ENCODE results near the gene EDN3. TPM values are rescaled to one million over a fixed set of nuclear protein-coding genes. Genes with fewer than 3 reads are reported as not detected.

EDN3 gene
- total RNA-seq, 2 experiments from 2014 or later, result not detected

DNA sequence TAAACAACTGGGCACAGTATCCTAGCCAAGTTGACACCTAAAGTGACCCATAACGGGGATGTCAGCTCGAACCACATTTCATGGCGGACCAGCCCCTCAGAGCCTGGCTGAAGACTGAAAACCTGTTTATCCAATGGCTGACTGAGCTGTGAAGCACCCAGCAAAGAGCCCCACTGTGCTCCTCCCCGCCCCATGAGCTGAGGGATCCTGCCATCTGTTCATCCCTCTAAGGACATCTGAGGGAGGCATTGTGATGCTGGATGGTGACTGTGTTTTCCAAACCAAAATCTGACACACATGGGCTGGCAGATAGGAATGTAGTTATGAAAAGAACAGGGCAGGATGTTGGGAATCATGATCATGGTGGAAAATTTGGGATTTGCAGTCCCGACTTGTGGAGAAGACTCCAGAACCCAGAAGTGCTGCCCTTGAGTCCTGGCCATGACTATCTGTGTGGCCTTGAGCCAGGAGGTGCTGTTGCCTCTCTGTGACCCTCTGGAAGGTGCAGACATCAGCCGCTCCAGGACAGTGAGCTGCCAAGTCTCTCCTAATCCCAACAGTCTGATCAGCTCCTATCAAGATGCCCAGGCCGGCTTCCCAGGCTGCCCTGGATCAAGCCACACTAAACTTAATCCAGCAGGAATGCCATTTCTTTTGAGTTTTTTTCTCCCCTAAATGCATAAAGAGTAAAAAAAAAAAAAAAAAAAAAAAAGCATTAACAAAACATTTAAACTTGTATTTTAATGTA, 5.7 kb downstream of the EDN3 start:
- ChIA-PET POLR2A (no interaction called here), CTCF (no interaction called here)

DNA sequence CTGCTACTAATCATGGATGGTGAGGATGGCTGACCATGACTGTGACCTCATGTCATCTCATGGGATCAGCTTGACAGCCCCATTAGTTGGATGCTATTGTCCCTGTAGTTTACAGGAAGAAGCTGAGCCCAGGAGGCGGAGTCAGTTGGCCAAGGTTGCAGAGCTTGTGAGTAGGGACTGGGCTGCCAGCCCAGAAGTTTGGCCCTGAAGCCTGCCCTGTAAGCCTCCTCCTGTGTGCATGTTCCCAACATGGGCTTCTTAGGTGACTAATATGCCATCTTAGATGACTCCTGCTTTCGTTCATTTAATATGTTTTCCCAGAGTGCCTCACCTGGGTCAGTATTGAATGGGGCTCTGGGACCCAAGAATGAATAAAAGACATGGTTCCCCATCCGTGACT, 6.9 kb downstream of the EDN3 start:
- ChIA-PET CTCF (no interaction called here), POLR2A (no interaction called here)

DNA sequence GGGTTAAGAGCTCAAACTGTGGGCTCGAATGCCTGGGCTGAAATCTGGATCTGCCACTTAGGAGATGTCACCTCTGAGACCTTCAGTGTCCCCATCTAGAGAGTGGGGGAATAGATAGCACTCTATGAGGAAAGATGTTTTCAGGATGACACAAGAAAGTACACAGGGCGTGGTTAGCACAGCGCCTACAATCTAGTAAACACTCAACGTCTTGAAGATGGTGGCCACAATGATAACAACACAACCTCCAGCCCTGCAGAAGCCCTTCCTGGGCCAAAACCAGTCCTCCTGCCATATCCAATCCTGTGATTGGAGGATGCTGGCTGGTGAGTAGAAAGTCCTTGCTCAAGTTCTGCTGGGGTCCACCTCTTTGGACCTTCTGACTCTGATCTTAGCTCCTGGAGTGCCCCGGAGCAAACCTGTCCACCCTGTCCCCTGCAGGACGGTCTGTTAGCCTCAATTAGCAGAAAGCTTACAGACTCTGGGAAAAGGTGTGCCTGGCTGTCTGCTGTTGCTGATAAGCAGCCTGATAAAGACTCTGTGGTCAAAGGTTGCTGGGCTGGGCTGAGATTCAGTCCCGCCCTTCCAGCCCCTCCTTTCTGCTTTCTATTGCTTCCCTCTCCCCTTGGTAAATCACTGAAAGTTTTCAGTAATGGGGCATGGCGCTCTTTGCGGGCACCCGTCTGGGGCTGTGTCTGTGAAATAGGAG, 8.2 kb downstream of the EDN3 start:
- POLR2A ChIA-PET, result no interaction called here

DNA sequence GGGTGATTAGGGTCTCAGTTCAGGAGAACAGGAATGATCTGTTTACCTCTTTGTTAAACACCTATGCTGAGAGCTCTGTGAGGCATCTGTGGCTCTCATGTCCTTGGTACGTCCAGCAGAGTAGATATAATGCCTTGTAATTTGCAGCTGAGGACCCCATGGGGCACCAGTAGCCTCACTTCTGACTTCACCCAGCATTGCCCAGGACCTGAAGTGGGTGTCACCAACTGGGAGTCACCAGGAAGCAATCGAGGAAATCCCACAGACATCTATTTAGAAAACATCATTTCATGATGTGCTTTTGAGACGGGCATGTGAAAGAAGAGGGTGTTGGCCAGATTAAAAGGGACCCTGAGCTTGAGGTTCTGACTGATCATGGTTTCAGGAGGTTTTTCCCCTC, 8.8 kb downstream of the EDN3 start:
- CTCF ChIA-PET, result no interaction called here
- POLR2A ChIA-PET, result no interaction called here

More for the DNA sequence above, 8.2 kb downstream of the EDN3 start:
- CTCF ChIA-PET, result no interaction called here

DNA sequence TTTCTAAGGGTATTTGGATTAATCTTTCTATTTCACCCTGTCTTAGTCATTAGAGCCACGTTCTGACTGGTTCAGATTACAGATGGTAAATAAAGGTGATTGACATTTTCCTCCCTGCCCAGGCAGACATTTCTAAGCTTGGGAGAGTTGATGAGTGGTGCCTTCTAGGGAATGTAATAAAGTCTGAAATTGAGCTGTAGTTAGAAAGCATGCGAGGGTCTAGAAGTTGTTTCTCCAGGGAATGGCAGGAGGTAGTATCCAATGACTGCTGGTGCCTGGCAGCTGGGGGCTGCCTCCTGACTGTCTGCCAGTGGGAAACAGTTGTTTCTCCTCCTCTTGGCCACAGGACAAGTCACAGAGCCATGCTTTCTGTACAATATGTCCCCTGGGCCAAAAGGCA, 14.6 kb downstream of the EDN3 start:
- ChIA-PET POLR2A (no interaction called here), CTCF (interaction anchor here (0.8 kb wide), 1 partner anchor 227 kb away, joined by 3 read pairs; no protein-coding TSS in a partner anchor)

DNA sequence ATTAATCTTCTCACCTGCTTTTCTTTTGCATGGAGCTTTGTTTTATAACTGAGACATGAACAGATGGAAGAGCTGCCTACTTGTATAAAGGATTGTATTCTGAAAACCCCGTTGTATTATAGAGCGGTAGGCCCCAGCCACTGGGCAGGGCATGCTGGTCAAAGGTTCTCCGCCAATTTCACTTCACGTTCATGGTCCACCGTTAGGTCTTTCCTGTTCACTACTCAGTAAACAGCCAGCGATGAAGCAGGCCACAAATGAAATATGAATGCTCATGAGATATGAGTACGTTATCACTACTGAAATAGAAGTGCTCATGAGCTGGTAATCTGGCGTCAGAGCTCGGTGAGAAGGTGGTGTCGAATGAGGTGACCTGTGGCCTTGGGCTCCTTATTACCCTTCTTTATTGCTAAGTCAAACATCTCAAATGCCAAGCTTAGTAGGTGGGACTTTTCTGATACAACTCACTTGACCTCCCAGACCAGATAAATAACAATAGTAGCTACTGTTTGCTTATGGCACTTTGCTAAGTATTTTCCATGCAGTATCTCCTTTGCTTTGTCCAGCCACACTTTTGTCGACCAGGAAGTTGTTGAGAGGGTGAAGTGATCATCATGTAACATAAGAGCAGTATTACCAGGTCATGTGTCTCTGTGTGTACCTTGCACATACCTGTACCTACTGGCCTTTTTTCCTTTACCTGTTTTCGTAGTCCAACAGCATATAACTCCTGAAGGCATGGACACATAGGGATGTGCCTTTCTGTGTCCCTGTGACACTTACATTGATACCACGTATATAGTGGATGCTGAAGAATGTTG, 16.7 kb downstream of the EDN3 start:
- POLR2A ChIA-PET, result no interaction called here
- CTCF ChIA-PET, result no interaction called here

DNA sequence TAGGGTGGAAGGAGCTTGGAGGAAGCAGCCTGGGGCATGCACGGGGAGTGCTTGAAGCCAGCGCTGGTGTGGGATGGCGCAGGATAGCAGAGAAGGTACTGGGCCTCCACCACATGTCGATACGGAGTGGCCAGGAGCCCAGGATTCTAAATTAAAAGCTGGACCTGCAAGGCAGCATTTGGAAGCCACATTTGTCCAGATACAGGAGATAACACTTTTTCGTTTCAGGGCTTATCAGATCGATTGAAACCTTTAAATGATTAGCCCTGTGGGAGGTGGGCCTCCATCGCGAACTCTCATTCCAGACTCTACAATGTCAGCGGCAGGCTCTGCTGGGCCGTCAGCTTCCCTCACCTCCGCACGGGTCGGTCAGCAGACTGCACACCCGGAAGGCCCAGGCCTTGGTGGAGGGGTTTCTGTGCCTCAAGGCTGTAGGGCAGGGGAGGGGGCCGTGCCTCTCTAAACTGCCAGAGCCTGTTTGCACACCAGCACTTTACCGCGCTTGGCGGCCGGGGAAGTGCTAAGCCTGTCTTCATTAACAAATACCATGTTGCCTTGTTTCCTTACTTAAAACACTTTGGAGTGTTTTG, 17.9 kb downstream of the EDN3 start:
- CTCF ChIA-PET, result no interaction called here
- POLR2A ChIA-PET, result no interaction called here

DNA sequence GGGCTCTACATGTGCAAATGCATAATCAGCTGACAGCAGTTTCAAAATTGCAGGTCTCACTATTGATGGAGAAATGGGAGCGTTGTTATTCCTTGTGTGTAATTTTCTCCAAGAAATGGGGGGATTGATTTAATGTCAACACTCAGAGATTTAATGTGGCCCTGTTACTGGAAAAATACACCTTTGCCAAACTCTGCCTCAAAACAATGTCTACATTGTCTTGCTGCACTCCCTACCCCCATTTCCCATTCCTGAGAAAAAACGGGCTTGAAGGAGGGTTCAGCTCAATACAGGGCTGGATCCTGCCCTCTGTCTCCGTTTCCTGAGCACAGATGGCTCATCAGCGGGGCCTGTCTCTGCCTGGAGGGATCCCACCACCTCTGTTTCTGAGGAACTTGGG, 18.4 kb downstream of the EDN3 start:
- ChIA-PET CTCF (no interaction called here), POLR2A (no interaction called here)

DNA sequence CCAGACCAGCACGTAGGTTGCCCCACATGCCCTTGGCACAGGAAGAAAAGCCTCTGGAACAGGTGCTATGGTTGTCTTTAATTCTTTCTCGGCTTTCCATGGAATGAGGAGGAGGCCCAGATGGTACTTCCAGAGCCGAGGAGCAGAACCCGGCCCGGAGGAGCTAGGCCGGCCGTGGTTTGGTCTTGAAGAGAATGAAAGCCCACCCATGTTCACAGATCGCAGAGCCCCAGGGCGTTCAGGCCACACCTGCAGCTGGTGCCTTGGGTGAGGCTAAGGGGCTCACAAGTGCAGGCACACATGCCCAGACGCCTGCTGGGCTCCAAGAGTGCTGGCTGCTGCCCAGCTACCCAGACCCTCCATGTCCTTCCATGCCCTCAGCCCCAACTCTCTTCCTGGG, 20.0 kb downstream of the EDN3 start:
- POLR2A ChIA-PET, result no interaction called here
- CTCF ChIA-PET, result no interaction called here

DNA sequence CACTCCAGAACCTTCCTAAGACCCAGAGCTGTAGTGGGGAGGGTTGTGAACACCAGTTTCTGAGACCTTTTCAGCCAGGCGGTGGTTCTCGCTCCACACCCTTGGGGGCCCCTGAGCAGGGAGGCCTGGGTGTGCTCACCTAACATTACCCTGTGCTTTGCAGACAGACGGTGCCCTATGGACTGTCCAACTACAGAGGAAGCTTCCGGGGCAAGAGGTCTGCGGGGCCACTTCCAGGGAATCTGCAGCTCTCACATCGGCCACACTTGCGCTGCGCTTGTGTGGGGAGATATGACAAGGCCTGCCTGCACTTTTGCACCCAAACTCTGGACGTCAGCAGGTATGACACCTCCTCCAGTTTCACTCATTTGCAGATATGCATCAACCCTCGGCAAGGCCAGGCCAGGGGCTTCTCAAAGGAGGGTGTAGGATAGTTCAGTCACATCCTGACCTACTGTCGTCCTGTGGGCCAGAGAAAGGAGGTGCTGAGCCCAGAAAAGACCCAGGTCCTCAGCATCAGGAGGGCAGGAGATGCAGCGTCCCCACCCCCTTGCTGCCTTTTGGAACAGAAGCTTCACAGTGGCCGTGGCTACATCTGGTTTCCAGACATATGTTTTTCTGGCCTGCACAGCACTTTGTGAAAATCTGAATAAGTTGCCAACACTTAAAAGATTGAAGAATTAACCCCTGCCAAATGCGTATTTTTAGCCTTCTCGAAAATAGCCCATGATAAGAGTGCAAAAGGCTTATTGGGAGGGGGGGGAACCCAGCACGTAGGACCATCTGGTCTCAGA, 20.6 kb downstream of the EDN3 start:
- CTCF ChIA-PET, result no interaction called here
- POLR2A ChIA-PET, result no interaction called here

DNA sequence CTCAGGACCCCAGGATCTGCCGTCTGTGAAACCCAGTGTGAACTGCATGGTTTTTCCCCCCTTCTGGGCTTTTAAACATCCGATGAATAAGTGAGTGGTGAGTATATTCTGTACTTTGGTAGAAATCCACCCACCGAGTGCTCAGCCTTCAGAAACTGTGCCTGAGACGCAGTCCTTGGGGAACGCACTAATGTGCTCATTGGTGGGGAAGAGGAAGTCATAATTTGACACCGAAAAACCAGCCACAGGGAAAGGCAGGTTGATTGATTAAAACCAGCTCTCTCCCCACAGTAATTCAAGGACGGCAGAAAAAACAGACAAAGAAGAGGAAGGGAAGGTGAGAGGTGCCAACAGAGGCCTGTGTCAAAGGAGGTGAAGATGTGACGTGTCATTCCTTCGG, 21.7 kb downstream of the EDN3 start:
- CTCF ChIA-PET, result no interaction called here
- POLR2A ChIA-PET, result no interaction called here

DNA sequence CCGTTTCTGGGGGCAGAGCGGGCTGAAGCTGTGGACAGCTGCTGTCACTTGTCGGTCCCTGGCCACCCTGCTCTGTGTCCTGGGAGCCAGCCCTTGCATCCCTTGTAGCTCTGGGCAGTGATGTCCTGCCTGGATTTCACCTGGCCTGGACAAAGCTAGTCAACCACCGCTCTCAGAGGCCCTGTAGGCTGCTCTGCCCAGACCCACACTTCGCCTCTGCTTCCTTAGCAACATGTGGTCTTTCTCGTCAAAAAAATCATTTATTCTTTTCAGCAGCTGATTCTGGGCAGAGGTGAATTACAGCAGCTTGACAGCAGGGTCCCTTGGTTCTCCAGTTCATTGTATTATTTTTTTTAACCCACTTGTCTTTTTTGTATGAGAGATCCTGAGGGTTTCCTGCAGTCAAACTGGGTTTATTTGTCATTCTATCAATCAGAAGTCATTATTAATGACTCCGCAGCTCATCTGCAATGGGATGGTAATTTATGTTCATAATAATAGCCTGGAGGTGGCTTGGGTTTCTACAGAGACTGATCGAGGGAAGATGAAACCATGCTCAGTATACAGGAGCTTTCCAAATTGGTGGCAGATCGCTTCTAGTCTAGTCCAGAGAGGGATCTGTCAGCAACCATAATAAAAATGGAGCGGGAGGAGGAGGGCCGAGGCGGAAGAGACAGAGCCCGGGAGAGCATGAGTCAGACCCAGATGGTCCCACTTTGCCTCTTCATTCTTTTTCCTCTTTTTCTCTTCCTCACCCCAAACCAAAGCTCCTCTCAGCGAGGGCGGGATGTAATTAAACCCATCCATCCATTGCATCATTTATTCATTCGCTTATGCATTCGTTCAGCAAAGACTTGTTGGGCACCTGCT, 22.4 kb downstream of the EDN3 start:
- POLR2A ChIA-PET, result no interaction called here
- CTCF ChIA-PET, result no interaction called here

DNA sequence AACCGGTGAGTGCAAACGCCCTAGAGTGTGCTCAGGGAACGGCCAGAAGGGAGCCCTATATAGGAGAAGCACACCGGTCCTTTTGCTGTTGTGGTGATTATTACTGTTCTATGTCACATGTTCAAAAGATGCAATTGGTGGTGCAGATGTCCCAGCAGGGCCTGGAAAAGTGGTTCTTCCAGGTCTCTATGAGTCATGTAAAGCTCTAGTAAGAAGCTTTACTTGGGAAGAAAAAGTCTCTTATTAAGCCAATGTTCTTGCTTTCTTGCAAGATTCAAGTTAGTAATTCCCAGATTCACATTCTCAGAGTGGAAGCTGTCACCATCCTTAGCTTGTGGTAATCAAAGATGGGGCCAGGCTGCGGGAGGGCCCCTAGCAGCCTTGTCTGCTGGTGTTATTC, 23.3 kb downstream of the EDN3 start:
- CTCF ChIA-PET, result no interaction called here

DNA sequence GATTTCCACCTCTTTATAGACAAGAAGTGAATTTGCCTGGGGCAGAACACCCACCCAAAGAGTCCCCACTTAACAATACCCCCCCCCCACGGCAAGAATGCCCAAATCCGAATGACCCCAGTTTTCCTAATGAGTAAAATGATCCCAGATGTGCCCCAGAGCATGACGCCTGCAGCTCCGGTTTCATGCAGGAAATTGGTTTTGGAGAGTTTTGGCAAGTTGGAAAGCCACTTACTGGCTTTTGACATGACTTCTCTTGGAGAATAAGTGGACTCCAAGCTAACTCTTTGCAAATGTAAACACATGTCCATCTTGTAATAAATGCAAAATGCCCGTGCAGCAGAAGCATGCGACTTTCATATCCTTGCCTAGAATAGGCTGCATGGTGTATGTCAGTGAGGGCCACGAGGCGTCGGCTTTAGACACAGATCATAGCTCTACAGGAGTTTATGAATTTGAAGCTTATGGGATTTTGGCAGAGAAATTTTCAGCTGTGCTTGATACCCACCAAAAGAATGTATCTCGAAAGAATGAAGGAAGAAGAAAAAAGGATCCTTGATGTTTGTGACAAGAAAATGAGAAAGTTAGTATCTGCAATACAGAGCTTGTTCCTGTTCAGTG, 24.2 kb downstream of the EDN3 start:
- CTCF ChIA-PET, result no interaction called here
- POLR2A ChIA-PET, result no interaction called here

More for the DNA sequence above, 23.3 kb downstream of the EDN3 start:
- POLR2A ChIA-PET, result no interaction called here

DNA sequence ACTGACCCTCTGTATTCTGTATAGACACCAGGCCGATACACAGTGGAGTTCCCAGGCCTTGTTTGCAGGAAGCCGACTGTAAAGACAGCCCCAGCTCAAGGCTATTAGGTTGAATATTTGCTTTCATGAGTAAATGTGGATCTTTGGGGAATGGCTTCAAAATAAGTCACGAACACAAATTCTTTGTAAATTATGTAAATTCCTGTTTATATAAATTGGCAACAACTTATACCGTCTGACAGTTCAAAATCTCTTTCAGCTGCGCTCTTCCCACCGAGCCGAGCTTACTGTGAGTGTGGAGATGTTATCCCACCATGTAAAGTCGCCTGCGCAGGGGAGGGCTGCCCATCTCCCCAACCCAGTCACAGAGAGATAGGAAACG, 24.7 kb downstream of the EDN3 start:
- ChIA-PET CTCF (no interaction called here), POLR2A (no interaction called here)

DNA sequence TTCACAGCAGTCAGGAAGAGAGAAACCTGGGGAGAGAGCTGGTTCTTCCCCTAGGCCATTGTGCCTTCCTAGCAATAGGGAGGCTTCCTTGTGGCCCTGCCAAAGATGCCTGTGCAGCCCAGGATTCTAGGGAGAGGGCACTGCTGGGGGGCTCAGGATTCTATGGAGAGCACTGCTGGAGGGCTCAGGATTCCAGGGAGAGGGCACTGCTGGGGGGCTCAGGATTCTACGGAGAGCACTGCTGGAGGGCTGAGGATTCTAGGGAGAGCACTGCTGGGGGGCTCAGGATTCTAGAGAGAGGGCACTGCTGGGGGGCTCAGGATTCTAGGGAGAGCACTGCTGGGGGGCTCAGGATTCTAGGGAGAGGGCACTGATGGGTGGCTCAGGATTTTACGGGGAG, 25.8 kb downstream of the EDN3 start:
- POLR2A ChIA-PET, result no interaction called here
- CTCF ChIA-PET, result no interaction called here

DNA sequence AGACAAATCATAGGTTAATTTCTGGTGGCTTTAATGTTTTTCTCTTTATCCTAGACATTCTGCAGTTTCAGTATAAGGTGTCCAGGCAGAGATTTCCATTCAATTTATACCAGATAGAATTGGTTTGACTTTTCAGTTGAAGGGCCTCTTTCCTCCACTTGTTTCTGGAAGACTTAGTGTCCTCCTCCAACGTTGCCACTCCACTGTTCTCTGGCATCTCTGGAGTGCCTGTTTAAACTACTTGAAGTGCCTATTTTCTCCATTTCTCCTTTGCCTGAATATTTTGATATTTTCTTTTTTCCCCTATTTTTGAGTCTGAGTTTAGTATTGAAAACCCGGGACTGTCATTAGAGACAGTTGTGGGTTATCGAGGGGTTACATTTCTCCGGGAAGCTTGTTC, 27.7 kb downstream of the EDN3 start:
- CTCF ChIA-PET, result interaction anchor here (0.6 kb wide), 1 partner anchor 1039 kb away, joined by 3 read pairs; no protein-coding TSS in a partner anchor
- POLR2A ChIA-PET, result no interaction called here

DNA sequence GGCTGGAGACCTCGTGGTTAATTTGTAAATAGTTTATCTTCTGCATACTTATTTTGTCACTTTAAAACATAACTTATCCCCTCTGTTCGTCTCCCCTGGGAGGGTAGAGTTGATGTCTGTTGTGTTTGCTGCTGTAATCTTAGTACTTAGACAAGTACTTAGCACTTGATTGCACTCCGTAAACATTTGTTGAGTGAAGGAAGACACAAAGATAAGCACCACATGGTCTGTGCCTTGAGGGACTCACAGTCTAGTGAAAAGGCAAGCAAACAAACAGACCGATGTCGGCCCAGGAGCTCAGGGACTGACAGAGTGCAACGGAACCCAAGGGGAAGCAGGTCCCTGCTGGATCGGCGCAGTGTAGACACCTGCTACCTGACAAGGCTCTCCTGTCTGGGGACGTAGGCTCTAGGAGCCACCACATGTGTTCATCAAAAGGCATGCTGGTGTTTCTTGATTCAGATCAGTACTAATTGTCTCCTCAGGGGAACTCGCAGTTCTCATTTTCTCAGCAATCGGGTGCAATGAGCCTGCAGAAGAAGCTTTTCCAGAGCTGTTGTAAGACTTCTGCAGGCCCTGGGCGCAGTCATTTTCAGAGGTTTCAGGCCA, 31.4 kb downstream of the EDN3 start:
- ChIA-PET CTCF (no interaction called here), POLR2A (no interaction called here)
